GM18867 (cell line): ENCODE results near the gene SIDT1.
A peak's percentile ranks its signal among the peaks of the same experiment; 100 is the strongest.

Experiments
- ATAC-seq: cut with Tn5 transposase; IDR thresholded peaks from one replicate; pipeline ENCODE4 v1.9.1; 2021; ENCODE audit warnings: mild to moderate bottlenecking, moderate library complexity; ENCODE audit not compliant: unreplicated experiment

SIDT1 gene

DNA sequence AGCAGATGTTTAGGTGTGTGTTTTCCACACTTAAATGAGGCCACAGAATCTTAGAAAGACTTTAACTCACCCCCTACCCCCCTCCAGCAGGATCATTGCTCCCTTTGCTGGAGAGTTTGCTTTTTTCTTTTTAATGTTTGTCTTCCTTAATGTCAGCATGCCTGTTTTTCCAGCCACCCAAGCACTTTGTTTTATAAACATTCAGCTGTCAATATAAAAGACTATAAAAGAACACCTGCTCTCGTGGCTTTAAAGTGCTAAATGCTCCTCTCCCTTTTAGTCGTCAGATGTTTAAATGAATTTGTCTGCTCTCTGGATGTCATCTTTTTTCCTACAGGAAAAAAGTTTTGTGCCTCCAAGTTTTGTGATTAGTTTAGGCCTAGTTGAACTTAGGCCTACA is 61.7 kb downstream of the SIDT1 start:
- ATAC-seq, result no peak

GRCh38 chr3:113597596-113598354 is 65.4 kb downstream of the SIDT1 start:
- no peak for ATAC-seq

- no peak for ATAC-seq
These were observed 68.2 kb downstream of the SIDT1 start for GRCh38 chr3:113600418-113601182.

GRCh38 chr3:113601240-113601639 is 68.9 kb downstream of the SIDT1 start:
- no peak for ATAC-seq

GRCh38 chr3:113602256-113602655 is 69.9 kb downstream of the SIDT1 start:
- ATAC-seq, result no peak

- ATAC-seq, result no peak
These were observed 70.5 kb downstream of the SIDT1 start for GRCh38 chr3:113602836-113603235.

- peak; percentile 99 for ATAC-seq
These were observed 74.3 kb downstream of the SIDT1 start for GRCh38 chr3:113606539-113607218.

DNA sequence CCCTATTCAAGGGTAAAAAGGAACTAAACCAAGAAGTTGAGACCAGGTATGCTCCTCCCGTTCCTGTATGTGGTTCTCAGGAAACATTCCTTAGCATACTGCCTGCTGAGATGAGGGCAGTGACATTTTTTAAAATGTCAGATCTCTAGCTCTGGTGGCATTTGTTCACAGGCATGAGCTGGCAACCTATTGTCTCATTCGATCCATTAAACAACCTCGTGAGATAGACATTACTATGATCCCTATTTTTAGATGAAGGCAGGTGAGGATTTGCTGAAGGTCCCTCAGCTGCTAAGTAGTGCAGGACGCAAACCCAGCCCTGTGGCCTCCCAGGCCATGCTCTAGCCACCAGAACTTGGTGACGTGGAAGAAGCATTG is 74.9 kb downstream of the SIDT1 start:
- ATAC-seq, result no peak

GRCh38 chr3:113614402-113614801 is 82.0 kb downstream of the SIDT1 start:
- ATAC-seq, result no peak

- no peak for ATAC-seq
These were observed 83.6 kb downstream of the SIDT1 start for GRCh38 chr3:113615976-113616375.

DNA sequence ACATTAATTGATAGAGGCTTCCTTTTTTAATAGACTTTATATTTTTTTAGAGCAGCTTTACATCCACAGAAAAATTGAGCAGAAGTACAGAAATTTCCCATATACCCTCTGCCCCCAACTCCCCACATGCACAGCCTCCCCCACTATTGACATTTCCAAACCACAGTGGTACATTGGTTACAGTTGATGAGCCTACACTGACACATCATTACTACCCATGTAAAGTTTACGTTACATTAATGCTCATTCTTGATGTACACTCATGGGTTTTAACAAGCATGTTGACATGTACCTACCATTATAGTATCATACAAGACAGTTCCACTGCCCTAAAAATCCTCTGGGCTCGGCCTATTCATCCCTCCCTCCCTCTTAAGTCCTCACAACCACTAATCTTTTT is 85.4 kb downstream of the SIDT1 start:
- ATAC-seq, result no peak

GRCh38 chr3:113620091-113620490 is 87.7 kb downstream of the SIDT1 start:
- ATAC-seq, result no peak

- ATAC-seq, result no peak
These were observed 91.0 kb downstream of the SIDT1 start for GRCh38 chr3:113623324-113623723.

GRCh38 chr3:113623811-113624210 is 91.5 kb downstream of the SIDT1 start:
- no peak for ATAC-seq

- no peak for ATAC-seq
These were observed 93.5 kb downstream of the SIDT1 start for GRCh38 chr3:113625834-113626233.

DNA sequence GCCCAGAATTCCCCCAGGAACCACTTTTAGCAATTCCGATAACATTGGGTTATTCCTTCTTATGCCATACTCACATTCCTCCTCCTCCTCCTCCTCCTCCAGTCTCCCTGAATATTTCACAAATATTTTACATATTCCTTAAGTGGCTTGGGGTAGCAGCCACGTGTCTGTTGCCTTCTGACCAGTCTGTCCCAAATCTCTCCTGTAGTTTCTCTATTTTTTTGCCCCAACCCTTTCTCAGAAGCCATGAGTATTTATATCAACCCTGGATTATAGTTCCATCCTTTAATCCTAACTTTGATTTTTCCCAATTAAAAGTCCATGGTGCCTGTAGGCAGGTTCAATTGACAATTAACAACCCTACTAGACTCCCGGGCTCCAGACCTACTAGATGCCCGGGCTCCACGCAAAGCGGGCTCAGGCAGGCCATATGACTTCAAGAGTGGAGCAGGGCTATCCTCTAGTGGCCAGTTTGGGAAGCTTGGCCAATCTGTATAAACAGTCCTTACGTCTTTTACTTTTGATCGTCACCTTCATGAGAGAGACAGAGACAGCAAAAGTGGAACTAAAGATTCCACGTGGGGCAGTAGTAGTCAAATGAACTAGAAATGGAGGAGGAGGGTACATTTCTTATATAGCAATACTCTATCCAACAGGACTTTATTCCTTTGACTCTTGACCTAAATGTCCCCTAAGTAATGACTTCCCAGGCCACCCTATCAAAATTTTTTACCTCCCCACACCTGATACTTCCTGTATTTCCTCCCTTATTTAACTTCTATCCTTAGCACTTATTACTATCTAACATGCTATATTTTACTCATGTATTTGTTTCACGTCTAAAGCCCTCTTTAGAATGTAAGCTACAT is 94.4 kb downstream of the SIDT1 start:
- peak; percentile 65 for ATAC-seq

GRCh38 chr3:113628316-113628715 is 96.0 kb downstream of the SIDT1 start:
- no peak for ATAC-seq

DNA sequence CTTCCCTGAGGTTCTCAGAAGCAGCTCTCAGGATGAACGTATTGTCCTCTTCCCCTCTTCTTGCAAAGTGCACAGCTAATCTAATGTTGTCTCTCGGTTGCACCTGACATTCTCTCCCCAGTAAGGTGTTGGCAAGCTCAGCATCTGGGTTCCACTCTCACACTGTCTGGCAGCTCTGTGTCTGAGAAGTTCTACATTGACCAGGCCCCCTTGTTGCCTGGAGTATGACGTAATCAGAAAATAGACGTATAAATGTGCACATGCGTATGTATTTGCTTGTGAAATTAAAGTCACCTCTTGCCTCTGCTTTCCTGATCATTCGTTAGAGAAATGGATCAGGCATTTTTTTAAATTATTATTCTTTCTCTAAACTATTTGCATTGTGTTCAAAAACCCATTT is 96.4 kb downstream of the SIDT1 start:
- ATAC-seq, result no peak

DNA sequence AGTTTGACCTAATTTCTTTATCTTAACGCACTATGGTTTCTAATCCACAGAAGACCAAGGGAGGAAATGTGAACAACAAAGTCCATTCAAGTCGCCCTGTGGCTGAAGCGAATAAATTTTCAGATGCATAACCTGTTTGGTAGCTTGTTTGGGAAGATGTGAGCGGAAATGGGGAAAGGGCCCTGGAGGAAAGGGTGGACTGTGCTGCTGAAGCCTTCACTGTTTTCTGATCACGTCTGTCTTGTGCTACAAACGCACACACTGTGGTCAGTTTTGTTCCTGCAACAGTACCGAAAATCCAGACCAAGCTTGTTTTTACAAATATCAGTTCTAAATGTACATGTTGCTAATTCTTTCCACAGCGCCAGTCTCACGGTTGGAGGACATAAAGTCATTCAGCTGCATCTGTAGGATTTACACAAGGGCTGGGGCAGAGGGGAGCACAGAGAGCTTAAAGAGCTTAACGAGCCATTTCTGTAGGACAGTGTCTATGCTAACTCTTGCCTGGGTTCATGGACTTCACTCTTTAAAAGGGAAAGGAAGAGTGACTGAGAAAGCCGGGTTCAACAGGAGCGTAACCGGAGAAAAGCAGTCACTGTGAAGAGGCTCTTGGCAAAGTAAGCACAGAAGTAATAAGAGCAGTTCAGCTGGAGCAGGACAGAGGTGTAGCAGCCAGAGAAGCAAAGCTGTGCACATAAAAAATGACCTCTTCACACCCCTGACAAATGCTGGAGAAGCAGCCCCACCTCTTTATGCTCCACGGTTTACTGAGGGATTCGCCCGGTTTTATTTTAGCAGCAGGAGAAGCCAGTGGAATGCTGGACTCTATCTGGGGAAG is 97.4 kb downstream of the SIDT1 start:
- ATAC-seq, result no peak

DNA sequence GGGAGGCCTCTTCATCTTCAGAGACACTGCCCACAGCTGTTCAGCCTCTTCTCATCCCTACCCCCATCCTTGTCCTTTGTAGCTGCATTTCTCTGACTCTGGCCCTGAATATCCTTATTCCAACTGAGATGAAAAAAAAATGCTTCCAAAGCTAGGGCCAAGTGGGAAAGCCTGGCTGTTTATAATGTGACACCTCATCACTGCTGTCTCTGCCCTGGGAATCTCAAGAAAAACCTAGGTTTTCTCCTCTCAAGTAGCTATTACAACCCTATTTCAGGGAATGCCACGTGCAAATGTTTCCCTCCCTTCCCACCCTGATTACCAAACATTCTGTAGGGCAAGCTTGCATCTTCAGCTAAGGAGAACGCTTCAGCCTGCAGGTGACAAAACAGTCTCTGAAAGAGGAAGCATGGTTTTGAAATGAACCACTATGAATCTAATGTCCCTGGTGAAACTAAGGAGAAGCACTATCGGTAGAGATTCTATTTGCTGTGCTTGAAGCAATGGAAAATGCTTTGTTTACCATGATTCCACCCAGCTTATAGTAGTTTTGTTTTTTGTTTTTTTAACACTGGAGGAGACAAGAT is 98.7 kb downstream of the SIDT1 start:
- no peak for ATAC-seq
